Immature natural killer cell (primary cell): ENCODE data around the gene XRCC4. TPM values are rescaled to one million over a fixed set of nuclear protein-coding genes. Genes with fewer than 3 reads are reported as not detected.

ENCODE experiments used
- DNase-seq, 3 donors: peaks; one replicate each; pipeline ENCODE4 v3.0.0; 2022; ENCODE audit warnings: mixed read lengths in 1 of 3
- H3K27ac Mint-ChIP-seq, 6 donors: one replicate each; pipeline ENCODE4 v1.8.0; 2020; ENCODE audit warnings: mixed read lengths in 6 of 6, mild to moderate bottlenecking in 5 of 6, inconsistent platforms in 4 of 6, moderate library complexity in 3 of 6
- H3K27me3 Mint-ChIP-seq, 3 donors: one replicate each; pipeline ENCODE4 v1.8.0; 2020 to 2021; ENCODE audit warnings: low read depth in 3 of 3, mild to moderate bottlenecking in 3 of 3, mixed read lengths in 3 of 3, moderate library complexity in 3 of 3, inconsistent platforms in 1 of 3
- H3K36me3 Mint-ChIP-seq, 3 donors: one replicate each; pipeline ENCODE4 v1.8.0; 2020; ENCODE audit warnings: mixed read lengths in 3 of 3, inconsistent platforms in 2 of 3, mild to moderate bottlenecking in 2 of 3
- H3K4me1 Mint-ChIP-seq, 2 donors: one replicate each; pipeline ENCODE4 v1.8.0; 2020; ENCODE audit warnings: inconsistent platforms in 2 of 2, mild to moderate bottlenecking in 2 of 2, mixed read lengths in 2 of 2, moderate library complexity in 1 of 2
- H3K4me3 Mint-ChIP-seq, 5 donors: one replicate each; pipeline ENCODE4 v1.8.0; 2020; ENCODE audit warnings: mild to moderate bottlenecking in 5 of 5, mixed read lengths in 5 of 5, inconsistent platforms in 3 of 5, moderate library complexity in 3 of 5
- H3K9me3 Mint-ChIP-seq, 6 donors: one replicate each; pipeline ENCODE4 v1.8.0; 2020; ENCODE audit warnings: mild to moderate bottlenecking in 6 of 6, mixed read lengths in 6 of 6, inconsistent platforms in 4 of 6, moderate library complexity in 3 of 6
- polyA plus RNA-seq, 3 donors: library from polyadenylated mRNA; unstranded; fragments of 300-500 nt; fragmentation: Illumina TruSeq; gene quantifications; one replicate each; pipeline ENCODE4 v1.2.3, GENCODE V29; 2021

XRCC4 gene
- polyA plus RNA-seq, 3 donors from 2014 or later: 8.0 to 14.9 (median 11.7) TPM

GRCh38 chr5:83299353-83299752, 222.0 kb downstream of the XRCC4 start:
- DNase-seq: no peak
- Mint-ChIP-seq H3K4me1 (peaks cover 0 to 10% of the 10 kb centered on the region in 2 donors), H3K27me3 (peaks cover 0 to 5% (median 0%) of the 10 kb centered on the region in 3 donors), H3K27ac (no peak overlapping the region), H3K4me3 (no peak overlapping the region), H3K9me3 (peaks cover 4 to 26% (median 12%) of the 10 kb centered on the region in 6 donors), H3K36me3 (peaks cover 0 to 7% (median 3%) of the 10 kb centered on the region in 3 donors)

GRCh38 chr5:83306572-83307241, 229.4 kb downstream of the XRCC4 start:
- peaks cover 3 to 4% (median 4%) of the 10 kb centered on the region in 3 donors for H3K36me3 Mint-ChIP-seq
- H3K27ac Mint-ChIP-seq: peak overlapping the region in 1 of 6 donors; percentile 25
- peaks cover 0 to 5% (median 0%) of the 10 kb centered on the region in 6 donors for H3K9me3 Mint-ChIP-seq
- H3K27me3 Mint-ChIP-seq: peaks cover 0 to 2% (median 0%) of the 10 kb centered on the region in 3 donors
- peaks cover 0 to 3% of the 10 kb centered on the region in 2 donors for H3K4me1 Mint-ChIP-seq
- DNase-seq: no peak
- no peak overlapping the region for H3K4me3 Mint-ChIP-seq

GRCh38 chr5:83312663-83313062, 235.3 kb downstream of the XRCC4 start:
- Mint-ChIP-seq H3K4me1 (no peaks in the 10 kb centered on the region), H3K27ac (no peak overlapping the region), H3K27me3 (peaks cover 0 to 2% (median 0%) of the 10 kb centered on the region in 3 donors), H3K9me3 (peaks cover 2 to 13% (median 8%) of the 10 kb centered on the region in 6 donors), H3K4me3 (no peak overlapping the region), H3K36me3 (peaks cover 4 to 9% (median 7%) of the 10 kb centered on the region in 3 donors)
- no peak for DNase-seq

- Mint-ChIP-seq H3K27me3 (peaks cover 0 to 2% (median 0%) of the 10 kb centered on the region in 3 donors), H3K36me3 (peaks cover 4 to 9% (median 7%) of the 10 kb centered on the region in 3 donors), H3K4me1 (no peaks in the 10 kb centered on the region), H3K27ac (no peak overlapping the region), H3K4me3 (no peak overlapping the region), H3K9me3 (peaks cover 2 to 13% (median 6%) of the 10 kb centered on the region in 6 donors)
- no peak for DNase-seq
Observed at GRCh38 chr5:83313436-83313835, 236.1 kb downstream of the XRCC4 start.

- DNase-seq: no peak
- Mint-ChIP-seq H3K27me3 (no peaks in the 10 kb centered on the region), H3K4me3 (no peak overlapping the region), H3K36me3 (peaks cover 0 to 3% (median 0%) of the 10 kb centered on the region in 3 donors), H3K4me1 (no peaks in the 10 kb centered on the region), H3K27ac (no peak overlapping the region), H3K9me3 (peaks cover 0 to 3% (median 0%) of the 10 kb centered on the region in 6 donors)
Observed at GRCh38 chr5:83321483-83322055, 244.2 kb downstream of the XRCC4 start.

GRCh38 chr5:83322273-83322924, 245.1 kb downstream of the XRCC4 start:
- no peak for DNase-seq
- Mint-ChIP-seq H3K4me3 (no peak overlapping the region), H3K36me3 (peaks cover 0 to 3% (median 0%) of the 10 kb centered on the region in 3 donors), H3K4me1 (no peaks in the 10 kb centered on the region), H3K27me3 (no peaks in the 10 kb centered on the region), H3K27ac (no peak overlapping the region), H3K9me3 (peaks cover 0 to 3% (median 0%) of the 10 kb centered on the region in 6 donors)

- Mint-ChIP-seq H3K36me3 (peaks cover 0 to 3% (median 0%) of the 10 kb centered on the region in 3 donors), H3K27me3 (no peaks in the 10 kb centered on the region), H3K9me3 (peaks cover 0 to 3% (median 0%) of the 10 kb centered on the region in 6 donors), H3K27ac (no peak overlapping the region), H3K4me1 (no peaks in the 10 kb centered on the region), H3K4me3 (no peak overlapping the region)
- no peak for DNase-seq
Observed at GRCh38 chr5:83323557-83324180, 246.3 kb downstream of the XRCC4 start.

GRCh38 chr5:83331842-83332241, 254.5 kb downstream of the XRCC4 start:
- Mint-ChIP-seq H3K27me3 (no peaks in the 10 kb centered on the region), H3K27ac (no peak overlapping the region), H3K36me3 (peaks cover 0 to 4% (median 0%) of the 10 kb centered on the region in 3 donors), H3K4me1 (no peaks in the 10 kb centered on the region), H3K4me3 (no peak overlapping the region), H3K9me3 (peaks cover 0 to 2% (median 0%) of the 10 kb centered on the region in 6 donors)
- no peak for DNase-seq

GRCh38 chr5:83337453-83338035, 260.2 kb downstream of the XRCC4 start:
- H3K27ac Mint-ChIP-seq: no peak overlapping the region
- H3K4me3 Mint-ChIP-seq: no peak overlapping the region
- peaks cover 13 to 15% of the 10 kb centered on the region in 2 donors for H3K4me1 Mint-ChIP-seq
- H3K27me3 Mint-ChIP-seq: no peaks in the 10 kb centered on the region
- H3K36me3 Mint-ChIP-seq: peaks cover 0 to 2% (median 0%) of the 10 kb centered on the region in 3 donors
- H3K9me3 Mint-ChIP-seq: peaks cover 0 to 3% (median 0%) of the 10 kb centered on the region in 6 donors
- no peak for DNase-seq

- Mint-ChIP-seq H3K4me1 (peaks cover 13 to 15% of the 10 kb centered on the region in 2 donors), H3K9me3 (peaks cover 0 to 2% (median 0%) of the 10 kb centered on the region in 6 donors), H3K27me3 (no peaks in the 10 kb centered on the region), H3K36me3 (peaks cover 0 to under 1% (median 0%) of the 10 kb centered on the region in 3 donors), H3K4me3 (no peak overlapping the region), H3K27ac (no peak overlapping the region)
- DNase-seq: no peak
Observed at GRCh38 chr5:83340511-83340918, 263.2 kb downstream of the XRCC4 start.

GRCh38 chr5:83341815-83342334, 264.5 kb downstream of the XRCC4 start:
- no peak for DNase-seq
- peaks cover 0 to 7% (median 0%) of the 10 kb centered on the region in 3 donors for H3K36me3 Mint-ChIP-seq
- H3K4me3 Mint-ChIP-seq: no peak overlapping the region
- H3K27ac Mint-ChIP-seq: no peak overlapping the region
- no peaks in the 10 kb centered on the region for H3K27me3 Mint-ChIP-seq
- H3K4me1 Mint-ChIP-seq: peaks cover 13 to 15% of the 10 kb centered on the region in 2 donors
- peaks cover 0 to 8% (median under 1%) of the 10 kb centered on the region in 6 donors for H3K9me3 Mint-ChIP-seq

- Mint-ChIP-seq H3K4me3 (no peak overlapping the region), H3K27ac (no peak overlapping the region), H3K9me3 (peaks cover 3 to 14% (median 5%) of the 10 kb centered on the region in 6 donors), H3K27me3 (no peaks in the 10 kb centered on the region), H3K4me1 (peaks cover 13 to 15% of the 10 kb centered on the region in 2 donors), H3K36me3 (peaks cover 4 to 12% (median 5%) of the 10 kb centered on the region in 3 donors)
- no peak for DNase-seq
Observed at GRCh38 chr5:83342465-83342864, 265.1 kb downstream of the XRCC4 start.

- peaks cover 3 to 22% (median 10%) of the 10 kb centered on the region in 6 donors for H3K9me3 Mint-ChIP-seq
- H3K4me3 Mint-ChIP-seq: no peak overlapping the region
- no peaks in the 10 kb centered on the region for H3K27me3 Mint-ChIP-seq
- peaks cover 5 to 13% (median 8%) of the 10 kb centered on the region in 3 donors for H3K36me3 Mint-ChIP-seq
- no peak for DNase-seq
- peaks cover 13 to 15% of the 10 kb centered on the region in 2 donors for H3K4me1 Mint-ChIP-seq
- no peak overlapping the region for H3K27ac Mint-ChIP-seq
Observed at GRCh38 chr5:83343299-83343698, 266.0 kb downstream of the XRCC4 start.
